Breast epithelium (tissue), 4 donors: ENCODE data around the gene SCAF1. TPM values are rescaled to one million over a fixed set of nuclear protein-coding genes. Genes with fewer than 3 reads are reported as not detected.
A peak's percentile ranks its signal among the peaks of the same experiment; 100 is the strongest.

Source experiments
- DNase-seq, 2 donors: peaks; one replicate each; pipeline ENCODE4 v3.0.0-alpha.2; 2019; ENCODE audit warnings: low spot score in 2 of 2
- H3K27ac ChIP-seq, 2 donors: fragments of 200-600 bp; sonication (generic) in 1 of 2; one replicate each; pipeline ENCODE4 v1.5.1; 2016 to 2019; ENCODE audit warnings: mild to moderate bottlenecking in 1 of 2
- H3K27me3 ChIP-seq, 2 donors: fragments of 200-600 bp; sonication (generic) in 1 of 2; one replicate each; pipeline versions ENCODE4 v1.5.1 to v1.6.0; 2017 to 2019; ENCODE audit warnings: control low read depth in 1 of 2, mild to moderate bottlenecking in 1 of 2
- H3K36me3 ChIP-seq: fragments of 200-600 bp; one replicate; pipeline ENCODE4 v1.5.1; 2019
- H3K4me1 ChIP-seq, 2 donors: fragments of 200-600 bp; sonication (generic); one replicate each; pipeline ENCODE4 v1.5.1; 2016 to 2019; ENCODE audit warnings: control low read depth in 1 of 2
- H3K4me3 ChIP-seq, 3 donors: fragments of 200-600 bp; sonication (generic); 1 replicate in 2 of 3; 2 replicates in 1 of 3; pipeline ENCODE4 v1.5.1; 2016 to 2019; ENCODE audit warnings: mild to moderate bottlenecking in 3 of 3, moderate library complexity in 2 of 3
- H3K9me3 ChIP-seq, 2 donors: fragments of 200-600 bp; sonication (generic) in 1 of 2; one replicate each; pipeline ENCODE4 v1.5.1; 2016 to 2019; ENCODE audit warnings: control low read depth in 1 of 2
- CTCF ChIP-seq, 3 donors: fragments of 450-650 bp; IDR thresholded peaks; one replicate each; pipeline ENCODE4 v1.5.1; 2016 to 2017; ENCODE audit warnings: antibody characterized with exemption in 3 of 3, mild to moderate bottlenecking in 3 of 3, moderate library complexity in 3 of 3
- POLR2A ChIP-seq: fragments of 450-650 bp; IDR thresholded peaks from one replicate; pipeline ENCODE4 v1.6.1; 2016; ENCODE audit warnings: antibody characterized with exemption, mild to moderate bottlenecking, moderate library complexity
- POLR2AphosphoS5 ChIP-seq, 3 donors: sonication (generic); formaldehyde crosslinking; IDR thresholded peaks; one replicate each; pipeline ENCODE4 v1.6.1; 2017; ENCODE audit warnings: antibody characterized with exemption in 3 of 3
- intact Hi-C: fragments of 100-400 bp; cut with DNase I; formaldehyde crosslinking; loops from one replicate; pipeline ENCODE4 v1.15.1; 2023; ENCODE audit warnings: low total_unique reads
- total RNA-seq, 3 donors: library from RNA; depleted of rRNA; stranded (reverse); fragments of >200 nt; gene quantifications; one replicate each; pipeline ENCODE4 v1.1.0, GENCODE V29; 2016

The SCAF1 gene
- total RNA-seq, 3 donors from 2014 or later = 9.8 to 15.4 (median 10.6) TPM

DNA sequence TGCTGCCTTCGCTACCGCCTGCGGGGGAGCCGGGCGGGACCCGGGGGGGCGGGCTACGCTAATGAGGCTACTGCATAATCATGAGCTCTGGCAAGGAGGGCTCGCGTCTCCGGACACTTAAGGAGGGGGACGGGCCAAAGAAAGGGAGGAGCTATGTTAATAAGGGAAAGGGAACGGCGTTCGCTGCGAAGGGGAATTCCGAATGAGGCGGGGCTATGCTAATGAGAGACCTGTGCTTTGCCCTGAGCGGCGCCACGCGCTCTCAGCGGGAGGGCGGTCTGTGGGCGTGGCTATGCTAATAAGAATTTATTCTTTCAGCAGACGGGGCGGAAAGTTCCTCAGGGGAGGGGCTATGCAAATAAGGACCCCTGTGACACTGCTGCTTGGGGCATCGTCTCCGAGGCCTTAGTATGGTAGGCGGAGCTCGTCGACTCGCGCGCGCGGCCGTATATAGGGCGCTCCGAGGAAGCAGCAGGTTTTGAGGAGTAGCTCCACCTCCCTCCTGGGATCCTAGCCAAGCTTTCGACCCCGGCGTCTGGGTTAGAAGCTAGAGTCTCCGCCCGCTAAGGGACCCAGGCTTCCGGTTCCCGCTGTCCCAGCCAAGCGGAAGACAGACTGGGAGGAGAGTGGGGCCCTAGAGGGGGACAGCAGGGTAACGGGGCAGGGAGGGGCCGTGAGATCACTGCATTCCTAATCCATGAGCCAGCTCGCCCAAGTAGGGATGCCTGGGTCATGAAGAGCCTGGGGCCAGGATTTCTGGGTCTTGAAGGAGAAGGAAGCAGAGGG lies 1.7 kb upstream of the SCAF1 start, which contains the start of gene RRAS:
Gene RRAS (minus strand): TSS at position 31 of the 786 bp plus-strand sequence. CDS start 45 bp downstream, outside the sequence.
- TF ChIP-seq CTCF (IDR thresholded peaks at IDR 0.05) = peak in 1 of 3 donors; percentile 32
- TF ChIP-seq POLR2A = peak; percentile 78
- TF ChIP-seq POLR2AphosphoS5 (IDR thresholded peaks at IDR 0.05) = peak; percentile 94 to 96 (median 94)
- no peaks in the 10 kb centered on the region for H3K9me3 ChIP-seq
- intact Hi-C loops = no loop called here
- DNase-seq = peak; percentile 99 to 100
- H3K4me1 ChIP-seq = peaks cover 5 to 23% of the 10 kb centered on the region in 2 donors
- H3K36me3 ChIP-seq = no peaks in the 10 kb centered on the region
- no peaks in the 10 kb centered on the region for H3K27me3 ChIP-seq
- H3K27ac ChIP-seq = peak within 1 kb of the TSS; percentile 99 to 100
- H3K4me3 ChIP-seq = peak within 1 kb of the TSS; percentile 97 to 99 (median 98)

DNA sequence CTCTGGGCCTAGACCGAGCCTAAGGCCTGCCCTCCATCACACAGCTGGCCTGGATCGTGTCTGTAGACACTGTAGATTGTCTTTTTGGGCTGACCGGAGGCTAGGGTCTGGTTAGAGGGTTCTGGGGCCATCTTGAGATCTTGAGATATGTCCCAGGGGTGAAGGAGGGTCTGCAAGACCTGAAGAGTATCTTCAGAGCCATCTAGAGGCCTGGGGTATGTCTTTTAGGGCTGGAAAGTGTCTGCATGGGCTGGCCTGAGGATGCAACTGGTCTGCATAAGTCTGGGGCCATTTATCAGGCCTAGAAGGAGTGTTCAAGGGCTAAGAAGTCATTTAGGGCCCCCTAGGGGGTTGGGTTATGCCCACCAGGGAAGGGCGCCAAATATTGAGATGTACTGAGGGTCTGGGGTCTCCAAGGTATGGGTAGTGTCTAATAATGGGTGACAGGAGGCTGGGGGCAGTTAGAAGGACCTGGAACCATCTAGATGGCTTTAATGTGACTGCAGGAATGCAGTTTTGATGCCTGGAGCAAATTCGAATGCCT lies 555 bp downstream of the SCAF1 start:
- Histone ChIP-seq H3K36me3 (no peaks in the 10 kb centered on the region), H3K27me3 (no peaks in the 10 kb centered on the region), H3K4me3 (peak overlapping the region; percentile 97 to 99 (median 98)), H3K27ac (peak overlapping the region; percentile 99 to 100), H3K9me3 (no peaks in the 10 kb centered on the region), H3K4me1 (peaks cover 5 to 23% of the 10 kb centered on the region in 2 donors)
- TF ChIP-seq CTCF (IDR thresholded peaks at IDR 0.05) (no peak), POLR2A (no peak), POLR2AphosphoS5 (IDR thresholded peaks at IDR 0.05) (no peak)
- intact Hi-C loops = no loop called here
- DNase-seq = no peak

GRCh38 chr19:49643466-49643865 lies 1.5 kb downstream of the SCAF1 start:
- no peaks in the 10 kb centered on the region for H3K9me3 ChIP-seq
- H3K4me1 ChIP-seq = peaks cover 2 to 18% of the 10 kb centered on the region in 2 donors
- TF ChIP-seq POLR2AphosphoS5 (IDR thresholded peaks at IDR 0.05) = no peak
- no peak overlapping the region for H3K27ac ChIP-seq
- no peak for DNase-seq
- intact Hi-C loops = no loop called here
- no peaks in the 10 kb centered on the region for H3K27me3 ChIP-seq
- H3K4me3 ChIP-seq = peak overlapping the region in 1 of 3 donors; percentile 98
- H3K36me3 ChIP-seq = no peaks in the 10 kb centered on the region

DNA sequence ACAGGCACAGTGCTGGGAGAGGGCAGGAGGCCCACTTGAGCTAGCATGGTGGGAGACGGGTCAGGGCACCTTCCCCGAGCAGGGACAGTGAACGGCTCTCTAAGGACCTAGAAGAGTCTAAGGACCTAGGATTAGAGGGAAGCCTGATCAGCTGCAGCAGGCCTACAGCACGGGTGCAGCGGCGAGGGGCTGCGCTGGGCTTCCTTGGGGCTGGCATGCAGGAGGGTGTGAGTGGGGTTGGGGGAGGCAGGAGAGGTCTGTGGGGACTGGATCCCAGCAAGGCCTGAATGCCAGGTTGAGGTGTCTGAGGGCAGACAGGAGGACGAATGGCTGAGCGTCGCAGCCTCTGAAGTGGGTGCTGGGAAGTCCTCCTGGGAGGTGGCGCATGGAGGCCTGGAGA lies 3.6 kb downstream of the SCAF1 start:
- Histone ChIP-seq H3K4me3 (no peak overlapping the region), H3K9me3 (no peaks in the 10 kb centered on the region), H3K4me1 (peaks cover 0 to 14% of the 10 kb centered on the region in 2 donors), H3K27ac (no peak overlapping the region), H3K36me3 (no peaks in the 10 kb centered on the region), H3K27me3 (no peaks in the 10 kb centered on the region)
- no peak for TF ChIP-seq CTCF (IDR thresholded peaks at IDR 0.05)
- no peak for TF ChIP-seq POLR2A
- TF ChIP-seq POLR2AphosphoS5 (IDR thresholded peaks at IDR 0.05) = no peak
- DNase-seq = no peak
- intact Hi-C loops = no loop called here

GRCh38 chr19:49645995-49646394 lies 4.0 kb downstream of the SCAF1 start:
- Histone ChIP-seq H3K9me3 (no peaks in the 10 kb centered on the region), H3K27ac (no peak overlapping the region), H3K27me3 (no peaks in the 10 kb centered on the region), H3K36me3 (no peaks in the 10 kb centered on the region), H3K4me1 (peaks cover 0 to 14% of the 10 kb centered on the region in 2 donors), H3K4me3 (no peak overlapping the region)
- no peak for TF ChIP-seq POLR2A
- intact Hi-C loops = no loop called here
- no peak for DNase-seq

DNA sequence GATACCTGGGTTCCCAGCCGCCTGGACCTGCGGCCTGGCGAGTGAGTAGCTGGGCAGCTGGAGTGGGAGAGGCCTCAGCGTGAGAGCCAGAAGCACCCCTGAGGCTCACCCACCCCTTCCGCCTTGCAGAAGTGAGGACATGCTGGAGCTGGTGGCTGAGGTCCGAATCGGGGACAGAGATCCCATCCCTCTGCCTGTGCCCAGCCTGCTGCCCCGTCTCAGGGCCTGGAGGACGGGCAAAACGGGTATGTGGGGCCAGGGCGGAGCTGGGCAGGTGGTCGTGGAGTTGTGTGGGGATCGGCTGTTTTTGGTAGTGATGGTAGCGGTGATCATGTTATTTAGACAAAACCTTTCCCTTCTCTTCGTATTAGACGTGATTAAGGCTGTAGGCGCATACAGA lies 4.6 kb downstream of the SCAF1 start:
- H3K4me3 ChIP-seq = no peak overlapping the region
- TF ChIP-seq POLR2AphosphoS5 (IDR thresholded peaks at IDR 0.05) = no peak
- TF ChIP-seq POLR2A = no peak
- no peak for TF ChIP-seq CTCF (IDR thresholded peaks at IDR 0.05)
- no peaks in the 10 kb centered on the region for H3K27me3 ChIP-seq
- no peak for DNase-seq
- no peaks in the 10 kb centered on the region for H3K36me3 ChIP-seq
- H3K27ac ChIP-seq = no peak overlapping the region
- H3K9me3 ChIP-seq = no peaks in the 10 kb centered on the region
- intact Hi-C loops = no loop called here
- peaks cover 0 to 14% of the 10 kb centered on the region in 2 donors for H3K4me1 ChIP-seq
